ENCODE data around the gene C1orf210.

- TF ChIP-seq CTCF (IDR thresholded peaks at IDR 0.05) (no peak), EP300 (IDR thresholded peaks at IDR 0.05) (no peak)
Observed at GRCh38 chr1:43302721-43303470, 17.5 kb upstream of the C1orf210 start.

Data from gastroesophageal sphincter (tissue), 3 donors.